SKM-1 treated with dmso at 0.1 percent for 144 hours (cell line): ENCODE results near the gene LMBRD1.
"Not testable (repeated sequence)": the region's sequence is repeated elsewhere in the genome, so short reads cannot be mapped to it uniquely, and the experiment has no call there.

Experiments
- DNase-seq: peaks from one replicate; lab custom pipeline; 2025; ENCODE audit not compliant: unreplicated experiment; lab: John Stamatoyannopoulos, UW

The LMBRD1 gene

GRCh38 chr6:69796642-69797390, at the start of gene LMBRD1:
LMBRD1 (minus strand) TSS chr6:69797010; CDS start chr6:69796881, 129 bp downstream.
- DNase-seq, result peak; percentile 95

- no peak for DNase-seq
Measured at GRCh38 chr6:69846312-69846711, 49.5 kb upstream of the LMBRD1 start.

GRCh38 chr6:69843189-69843588, 46.4 kb upstream of the LMBRD1 start:
- DNase-seq, result no peak

GRCh38 chr6:69841862-69842261, 45.1 kb upstream of the LMBRD1 start:
- DNase-seq, result no peak

- peak; percentile 48 for DNase-seq
Measured at GRCh38 chr6:69835414-69836179, 38.8 kb upstream of the LMBRD1 start.

GRCh38 chr6:69832558-69832957, 35.7 kb upstream of the LMBRD1 start:
- no peak for DNase-seq

- DNase-seq, result no peak
Measured at GRCh38 chr6:69827276-69827893, 30.6 kb upstream of the LMBRD1 start.

- DNase-seq, result no peak
Measured at GRCh38 chr6:69825904-69826303, 29.1 kb upstream of the LMBRD1 start.

GRCh38 chr6:69824355-69824754, 27.5 kb upstream of the LMBRD1 start:
- DNase-seq, result not testable (repeated sequence)

GRCh38 chr6:69820438-69820837, 23.6 kb upstream of the LMBRD1 start:
- DNase-seq, result no peak

GRCh38 chr6:69820018-69820417, 23.2 kb upstream of the LMBRD1 start:
- no peak for DNase-seq

GRCh38 chr6:69819138-69819537, 22.3 kb upstream of the LMBRD1 start:
- DNase-seq, result no peak

GRCh38 chr6:69818223-69818930, 21.6 kb upstream of the LMBRD1 start:
- DNase-seq, result no peak

- DNase-seq, result no peak
Measured at GRCh38 chr6:69817358-69817757, 20.5 kb upstream of the LMBRD1 start.

GRCh38 chr6:69816569-69816968, 19.8 kb upstream of the LMBRD1 start:
- DNase-seq, result no peak

- DNase-seq, result no peak
Measured at GRCh38 chr6:69816026-69816425, 19.2 kb upstream of the LMBRD1 start.

GRCh38 chr6:69813508-69813907, 16.7 kb upstream of the LMBRD1 start:
- DNase-seq, result peak; percentile 79

GRCh38 chr6:69812746-69813427, 16.1 kb upstream of the LMBRD1 start:
- no peak for DNase-seq

GRCh38 chr6:69802995-69803394, 6.2 kb upstream of the LMBRD1 start:
- DNase-seq, result no peak

- no peak for DNase-seq
Measured at GRCh38 chr6:69801711-69802110, 4.9 kb upstream of the LMBRD1 start.

- no peak for DNase-seq
Measured at GRCh38 chr6:69801225-69801624, 4.4 kb upstream of the LMBRD1 start.
